Right forelimb (tissue), 1 donor: ENCODE measurements around the gene LRIT3.

ENCODE experiments used
- DNase-seq: peaks from one replicate; pipeline ENCODE4 v3.0.0-alpha.2; 2018

Gene LRIT3

GRCh38 chr4:109912706-109913595 is 65.0 kb downstream of the LRIT3 start, which contains the start of gene EGF:
Gene EGF (plus strand): TSS chr4:109912883. CDS start chr4:109913336, 453 bp downstream.
- DNase-seq, result no peak

GRCh38 chr4:109913596-109914241 is 65.8 kb downstream of the LRIT3 start:
- no peak for DNase-seq

- no peak for DNase-seq
Observed at GRCh38 chr4:109914322-109914721, 66.4 kb downstream of the LRIT3 start.

- DNase-seq, result no peak
Observed at GRCh38 chr4:109915385-109916026, 67.6 kb downstream of the LRIT3 start.

GRCh38 chr4:109916027-109916409 is 68.1 kb downstream of the LRIT3 start:
- no peak for DNase-seq

- DNase-seq, result no peak
Observed at GRCh38 chr4:109921384-109921808, 73.5 kb downstream of the LRIT3 start.
